HUES48 (cell line): ENCODE data around the gene TRIM3.

Source experiments
- H3K27ac ChIP-seq: one replicate; pipeline ENCODE4 v1.7.0; 2013; ENCODE audit warnings: low read depth, low read length, inconsistent platforms
- H3K27me3 ChIP-seq: 2 replicates; pipeline ENCODE4 v1.6.1; 2013; ENCODE audit warnings: mild to moderate bottlenecking, low read length; ENCODE audit not compliant: control insufficient read depth, insufficient read depth
- H3K36me3 ChIP-seq: 2 replicates; pipeline ENCODE4 v1.6.1; 2013; ENCODE audit warnings: low read length; ENCODE audit not compliant: control insufficient read depth, insufficient read depth
- H3K4me1 ChIP-seq: 2 replicates; pipeline ENCODE4 v1.6.1; 2013; ENCODE audit warnings: mild to moderate bottlenecking, low read length; ENCODE audit not compliant: control insufficient read depth, insufficient read depth
- H3K4me3 ChIP-seq: 2 replicates; pipeline ENCODE4 v1.5.1; 2013; ENCODE audit warnings: mild to moderate bottlenecking, low read depth, low read length
- H3K9ac ChIP-seq: 2 replicates; pipeline ENCODE4 v1.6.1; 2013; ENCODE audit warnings: mild to moderate bottlenecking, low read depth, low read length, moderate library complexity
- H3K9me3 ChIP-seq: 2 replicates; pipeline ENCODE4 v1.6.1; 2013; ENCODE audit warnings: low read length; ENCODE audit not compliant: control insufficient read depth, insufficient read depth

Gene TRIM3

GRCh38 chr11:6497069-6497839, 23.5 kb upstream of the TRIM3 start, which contains the start of gene DNHD1:
TSS of gene DNHD1 (plus strand) at chr11:6497280. CDS start at chr11:6498216, 936 bp downstream.
- Histone ChIP-seq H3K9ac (no peak within 1 kb of the TSS), H3K4me3 (peak within 1 kb of the TSS; percentile 13; the same call in 1 of the 2 replicates), H3K9me3 (no peaks in the 10 kb centered on the region), H3K27me3 (no peaks in the 10 kb centered on the region), H3K36me3 (peaks cover 22% of the 10 kb centered on the region), H3K4me1 (0 out of 2 replicates have a peak, but pooled peaks cover 4% of the 10 kb centered on the region), H3K27ac (no peak within 1 kb of the TSS)

GRCh38 chr11:6489306-6489705, 15.6 kb upstream of the TRIM3 start:
- H3K27ac ChIP-seq: no peak overlapping the region

GRCh38 chr11:6488821-6489220, 15.1 kb upstream of the TRIM3 start:
- no peaks in the 10 kb centered on the region for H3K4me1 ChIP-seq
- H3K4me3 ChIP-seq: no peak overlapping the region
- H3K9me3 ChIP-seq: no peaks in the 10 kb centered on the region
- H3K27me3 ChIP-seq: no peaks in the 10 kb centered on the region
- H3K27ac ChIP-seq: no peak overlapping the region
- peaks cover 61% of the 10 kb centered on the region for H3K36me3 ChIP-seq
- H3K9ac ChIP-seq: no peak overlapping the region

More at GRCh38 chr11:6489306-6489705, 15.6 kb upstream of the TRIM3 start:
- Histone ChIP-seq H3K36me3 (peaks cover 57% of the 10 kb centered on the region), H3K27me3 (no peaks in the 10 kb centered on the region), H3K9ac (no peak overlapping the region), H3K4me3 (no peak overlapping the region), H3K9me3 (no peaks in the 10 kb centered on the region), H3K4me1 (no peaks in the 10 kb centered on the region)

GRCh38 chr11:6488342-6488741, 14.6 kb upstream of the TRIM3 start:
- Histone ChIP-seq H3K4me1 (no peaks in the 10 kb centered on the region), H3K4me3 (no peak overlapping the region), H3K27ac (no peak overlapping the region), H3K9me3 (no peaks in the 10 kb centered on the region), H3K36me3 (peaks cover 65% of the 10 kb centered on the region), H3K9ac (no peak overlapping the region), H3K27me3 (no peaks in the 10 kb centered on the region)

- Histone ChIP-seq H3K27ac (no peak overlapping the region), H3K36me3 (peaks cover 68% of the 10 kb centered on the region), H3K27me3 (no peaks in the 10 kb centered on the region), H3K9me3 (no peaks in the 10 kb centered on the region), H3K4me3 (no peak overlapping the region), H3K9ac (no peak overlapping the region), H3K4me1 (peaks cover 6% of the 10 kb centered on the region; the same call in 1 of the 2 replicates)
These were observed 13.2 kb upstream of the TRIM3 start for GRCh38 chr11:6486938-6487337.

GRCh38 chr11:6486256-6486655, 12.5 kb upstream of the TRIM3 start:
- Histone ChIP-seq H3K27ac (no peak overlapping the region), H3K4me1 (peaks cover 6% of the 10 kb centered on the region; the same call in 1 of the 2 replicates), H3K9ac (no peak overlapping the region), H3K36me3 (peaks cover 68% of the 10 kb centered on the region), H3K27me3 (no peaks in the 10 kb centered on the region), H3K4me3 (no peak overlapping the region), H3K9me3 (no peaks in the 10 kb centered on the region)

- H3K9ac ChIP-seq: no peak overlapping the region
These were observed 11.9 kb upstream of the TRIM3 start for GRCh38 chr11:6485661-6486060.

GRCh38 chr11:6483015-6483414, 9.3 kb upstream of the TRIM3 start:
- H3K27me3 ChIP-seq: no peaks in the 10 kb centered on the region
- H3K9me3 ChIP-seq: no peaks in the 10 kb centered on the region
- peaks cover 12% of the 10 kb centered on the region for H3K4me1 ChIP-seq
- peaks cover 79% of the 10 kb centered on the region for H3K36me3 ChIP-seq
- no peak overlapping the region for H3K9ac ChIP-seq
- no peak overlapping the region for H3K27ac ChIP-seq
- no peak overlapping the region for H3K4me3 ChIP-seq

More at GRCh38 chr11:6485661-6486060, 11.9 kb upstream of the TRIM3 start:
- H3K4me1 ChIP-seq: peaks cover 6% of the 10 kb centered on the region; the same call in 1 of the 2 replicates
- no peak overlapping the region for H3K4me3 ChIP-seq
- H3K9me3 ChIP-seq: no peaks in the 10 kb centered on the region
- H3K27ac ChIP-seq: no peak overlapping the region
- no peaks in the 10 kb centered on the region for H3K27me3 ChIP-seq
- H3K36me3 ChIP-seq: peaks cover 68% of the 10 kb centered on the region

GRCh38 chr11:6482441-6482840, 8.7 kb upstream of the TRIM3 start:
- Histone ChIP-seq H3K4me1 (peaks cover 12% of the 10 kb centered on the region), H3K36me3 (peaks cover 79% of the 10 kb centered on the region), H3K4me3 (peak overlapping the region; percentile 100), H3K9ac (no peak overlapping the region; the same call in 1 of the 2 replicates), H3K27ac (peak overlapping the region; percentile 95), H3K9me3 (no peaks in the 10 kb centered on the region), H3K27me3 (no peaks in the 10 kb centered on the region)

GRCh38 chr11:6481924-6482275, 8.2 kb upstream of the TRIM3 start:
- H3K9ac ChIP-seq: peak overlapping the region; percentile 95
- peaks cover 12% of the 10 kb centered on the region for H3K4me1 ChIP-seq
- H3K27me3 ChIP-seq: no peaks in the 10 kb centered on the region
- peak overlapping the region; percentile 95 for H3K27ac ChIP-seq
- peak overlapping the region; percentile 100 for H3K4me3 ChIP-seq
- H3K36me3 ChIP-seq: peaks cover 79% of the 10 kb centered on the region
- H3K9me3 ChIP-seq: no peaks in the 10 kb centered on the region
